Measurements from ENCODE around the gene PKD2.
"Not testable (repeated sequence)": the region's sequence is repeated elsewhere in the genome, so short reads cannot be mapped to it uniquely, and the experiment has no call there.

The PKD2 gene

DNA sequence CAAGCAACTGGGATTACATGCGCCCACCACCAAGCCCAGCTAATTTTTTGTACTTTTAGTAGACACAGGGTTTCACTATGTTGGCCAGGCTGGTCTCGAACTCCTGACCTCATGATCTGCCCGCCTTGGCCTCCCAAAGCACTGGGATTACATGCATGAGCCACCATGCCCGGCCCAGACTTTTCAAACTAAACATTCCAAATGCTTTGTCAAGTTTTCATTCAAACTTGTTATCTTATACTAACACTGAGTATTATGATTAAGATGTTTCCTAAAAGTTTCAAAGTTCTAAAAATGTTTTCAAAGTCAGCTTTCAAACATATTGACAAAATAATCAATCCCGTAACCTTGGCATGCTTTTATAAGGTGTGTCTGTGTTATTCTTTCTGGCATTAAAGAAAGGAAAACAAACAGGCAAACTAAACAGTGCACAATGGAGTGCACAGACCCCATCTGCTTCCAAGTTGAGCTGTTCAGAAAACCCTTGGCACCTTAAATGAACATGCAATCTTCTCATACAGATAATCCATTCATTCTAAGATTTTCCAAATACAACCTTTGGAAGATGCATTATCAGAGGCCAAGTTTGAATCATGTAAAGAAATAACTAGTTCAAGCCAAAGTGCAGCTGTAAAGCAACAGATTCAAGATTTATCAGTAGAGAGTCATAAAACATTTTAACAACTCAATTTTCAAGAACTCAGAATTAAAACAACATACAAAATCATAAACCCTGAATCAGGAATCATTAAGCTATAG lies 101.9 kb downstream of the PKD2 start:
- Histone ChIP-seq H3K27me3 (ENCODE audit: insufficient read depth, low read depth, severe bottlenecking) (no peaks in the 10 kb centered on the region), H3K27ac (no peak overlapping the region), H3K4me3 (ENCODE audit: low read depth, low read length) (no peak overlapping the region), H3K36me3 (no peaks in the 10 kb centered on the region), H3K9me3 (ENCODE audit: severe bottlenecking) (no peaks in the 10 kb centered on the region)
- TF ChIP-seq, protein P1, sequence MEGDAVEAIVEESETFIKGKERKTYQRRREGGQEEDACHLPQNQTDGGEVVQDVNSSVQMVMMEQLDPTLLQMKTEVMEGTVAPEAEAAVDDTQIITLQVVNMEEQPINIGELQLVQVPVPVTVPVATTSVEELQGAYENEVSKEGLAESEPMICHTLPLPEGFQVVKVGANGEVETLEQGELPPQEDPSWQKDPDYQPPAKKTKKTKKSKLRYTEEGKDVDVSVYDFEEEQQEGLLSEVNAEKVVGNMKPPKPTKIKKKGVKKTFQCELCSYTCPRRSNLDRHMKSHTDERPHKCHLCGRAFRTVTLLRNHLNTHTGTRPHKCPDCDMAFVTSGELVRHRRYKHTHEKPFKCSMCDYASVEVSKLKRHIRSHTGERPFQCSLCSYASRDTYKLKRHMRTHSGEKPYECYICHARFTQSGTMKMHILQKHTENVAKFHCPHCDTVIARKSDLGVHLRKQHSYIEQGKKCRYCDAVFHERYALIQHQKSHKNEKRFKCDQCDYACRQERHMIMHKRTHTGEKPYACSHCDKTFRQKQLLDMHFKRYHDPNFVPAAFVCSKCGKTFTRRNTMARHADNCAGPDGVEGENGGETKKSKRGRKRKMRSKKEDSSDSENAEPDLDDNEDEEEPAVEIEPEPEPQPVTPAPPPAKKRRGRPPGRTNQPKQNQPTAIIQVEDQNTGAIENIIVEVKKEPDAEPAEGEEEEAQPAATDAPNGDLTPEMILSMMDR (IDR thresholded peaks at IDR 0.05; ENCODE audit: low read depth, low read length): no peak
- no peak for DNase-seq

DNA sequence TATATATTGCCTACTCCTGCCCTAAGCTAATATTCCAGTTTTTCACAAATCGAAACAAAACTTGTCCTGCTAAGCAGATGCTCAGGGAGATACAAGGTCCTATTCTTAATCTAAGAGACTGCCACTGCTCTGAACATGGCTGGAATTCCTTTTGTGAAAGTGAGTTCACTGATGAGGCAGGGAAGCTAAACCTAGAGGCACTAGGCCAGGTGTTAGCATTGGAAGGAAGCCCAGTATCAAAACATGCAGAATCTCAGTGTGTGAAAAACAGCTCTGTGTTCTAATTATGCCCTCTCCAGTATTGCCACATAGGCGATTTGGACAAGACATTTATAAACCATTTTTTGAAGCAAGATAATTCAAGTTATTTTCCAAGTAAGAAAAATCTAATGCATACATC lies 103.4 kb downstream of the PKD2 start:
- Histone ChIP-seq H3K4me3 (ENCODE audit: low read depth, low read length) (no peak overlapping the region), H3K36me3 (no peaks in the 10 kb centered on the region), H3K9me3 (ENCODE audit: severe bottlenecking) (no peaks in the 10 kb centered on the region), H3K27me3 (ENCODE audit: insufficient read depth, low read depth, severe bottlenecking) (no peaks in the 10 kb centered on the region), H3K27ac (no peak overlapping the region)
- TF ChIP-seq, protein P1 (IDR thresholded peaks at IDR 0.05; ENCODE audit: low read depth, low read length): no peak
- DNase-seq: no peak

DNA sequence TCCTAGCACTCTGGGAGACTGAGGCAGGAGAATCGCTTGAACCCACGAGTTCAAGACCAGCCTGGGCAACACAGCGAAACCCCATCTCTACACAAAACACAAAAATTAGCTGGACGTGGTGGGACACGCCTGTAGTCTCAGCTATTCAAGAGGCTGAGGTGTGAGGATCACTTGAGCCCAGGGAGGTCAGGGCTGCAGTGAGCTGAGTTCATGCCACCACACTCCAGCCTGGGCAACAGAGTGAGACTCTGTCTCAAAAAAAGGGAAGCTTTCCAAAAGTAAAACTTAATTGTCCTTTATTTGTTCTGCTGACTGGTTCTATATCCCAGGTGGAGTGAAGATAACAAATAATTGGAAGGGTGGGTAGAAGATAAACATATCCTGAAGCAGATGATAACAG lies 105.4 kb downstream of the PKD2 start:
- TF ChIP-seq, protein P1 (IDR thresholded peaks at IDR 0.05; ENCODE audit: low read depth, low read length): no peak
- Histone ChIP-seq H3K36me3 (no peaks in the 10 kb centered on the region), H3K27me3 (ENCODE audit: insufficient read depth, low read depth, severe bottlenecking) (no peaks in the 10 kb centered on the region), H3K4me3 (ENCODE audit: low read depth, low read length) (no peak overlapping the region), H3K9me3 (ENCODE audit: severe bottlenecking) (no peaks in the 10 kb centered on the region), H3K27ac (no peak overlapping the region)
- DNase-seq: no peak

DNA sequence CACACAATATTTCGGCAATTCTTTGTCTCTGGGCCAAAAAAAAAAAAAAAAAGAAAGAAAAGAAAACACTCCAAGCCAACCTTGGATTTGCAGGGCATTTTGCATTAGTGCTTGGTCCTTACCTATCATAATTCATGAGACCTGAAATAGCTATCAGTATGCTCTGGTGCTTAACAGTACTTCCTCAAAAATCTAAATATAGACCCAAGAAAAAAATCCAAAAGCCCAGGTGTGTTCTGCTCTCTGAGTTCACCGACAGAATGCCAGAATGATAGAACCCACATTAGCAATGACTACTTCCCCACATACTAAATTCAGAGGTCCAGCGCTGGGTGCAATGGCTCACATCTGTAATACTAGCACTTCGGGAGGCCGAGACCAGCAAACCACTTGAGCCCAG lies 108.2 kb downstream of the PKD2 start:
- Histone ChIP-seq H3K27ac (no peak overlapping the region), H3K4me3 (ENCODE audit: low read depth, low read length) (no peak overlapping the region), H3K36me3 (no peaks in the 10 kb centered on the region), H3K9me3 (ENCODE audit: severe bottlenecking) (peaks cover 7% of the 10 kb centered on the region), H3K27me3 (ENCODE audit: insufficient read depth, low read depth, severe bottlenecking) (no peaks in the 10 kb centered on the region)
- TF ChIP-seq, protein P1 (IDR thresholded peaks at IDR 0.05; ENCODE audit: low read depth, low read length): no peak
- DNase-seq: no peak

DNA sequence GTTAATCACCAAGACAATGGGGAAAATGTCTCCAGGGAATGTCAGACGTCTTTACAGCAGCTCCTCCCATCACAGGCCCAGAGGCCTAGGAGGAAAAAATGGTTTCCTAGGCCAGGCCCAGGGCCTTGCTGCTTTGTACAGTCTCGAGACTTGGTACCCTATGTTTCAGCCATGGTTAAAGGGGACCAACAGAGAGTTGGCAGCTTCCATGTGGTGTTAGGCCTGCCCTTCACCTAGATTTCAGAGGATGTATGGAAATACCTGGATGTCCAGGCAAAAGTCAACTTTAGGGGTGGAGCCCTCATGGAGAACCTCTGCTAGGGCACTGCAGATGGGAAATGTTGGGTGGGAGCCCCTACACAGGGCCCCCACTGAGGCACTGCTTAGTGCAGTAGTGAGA lies 112.5 kb downstream of the PKD2 start:
- Histone ChIP-seq H3K36me3 (no peaks in the 10 kb centered on the region), H3K27me3 (ENCODE audit: insufficient read depth, low read depth, severe bottlenecking) (no peaks in the 10 kb centered on the region), H3K27ac (no peak overlapping the region), H3K4me3 (ENCODE audit: low read depth, low read length) (no peak overlapping the region), H3K9me3 (ENCODE audit: severe bottlenecking) (peaks cover 9% of the 10 kb centered on the region)
- no peak for DNase-seq
- TF ChIP-seq, protein P1 (IDR thresholded peaks at IDR 0.05; ENCODE audit: low read depth, low read length): no peak

- not testable (repeated sequence) for DNase-seq; H3K27me3 ChIP-seq (ENCODE audit: insufficient read depth, low read depth, severe bottlenecking); H3K9me3 ChIP-seq (ENCODE audit: severe bottlenecking); H3K36me3 ChIP-seq; H3K27ac ChIP-seq; H3K4me3 ChIP-seq (ENCODE audit: low read depth, low read length)
These were observed 114.8 kb downstream of the PKD2 start for GRCh38 chr4:88122260-88122659.
